ENCODE data around the gene PMIS2.
"Not testable (repeated sequence)": the region's sequence is repeated elsewhere in the genome, so short reads cannot be mapped to it uniquely, and the experiment has no call there.

Gene PMIS2

DNA sequence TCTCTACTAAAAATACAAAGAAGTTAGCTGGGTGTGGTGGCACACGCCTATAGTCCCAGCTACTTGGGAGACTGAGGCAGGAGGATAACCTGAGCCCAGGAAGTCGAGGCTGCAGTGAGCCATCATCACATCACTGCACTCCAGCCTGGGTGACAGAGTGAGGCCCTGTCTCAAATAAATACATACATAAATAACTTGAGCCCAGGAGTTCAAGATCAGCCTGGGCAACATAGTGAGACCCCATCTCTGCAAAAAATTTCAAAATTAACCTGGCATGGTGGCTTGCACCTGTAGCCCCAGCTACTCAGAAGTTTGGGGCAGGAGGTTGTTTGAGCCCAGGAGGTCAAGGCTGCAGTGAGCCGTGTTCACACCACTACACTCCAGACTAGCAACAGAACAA lies 9.1 kb downstream of the PMIS2 start:
- DNase-seq = not testable (repeated sequence)

DNA sequence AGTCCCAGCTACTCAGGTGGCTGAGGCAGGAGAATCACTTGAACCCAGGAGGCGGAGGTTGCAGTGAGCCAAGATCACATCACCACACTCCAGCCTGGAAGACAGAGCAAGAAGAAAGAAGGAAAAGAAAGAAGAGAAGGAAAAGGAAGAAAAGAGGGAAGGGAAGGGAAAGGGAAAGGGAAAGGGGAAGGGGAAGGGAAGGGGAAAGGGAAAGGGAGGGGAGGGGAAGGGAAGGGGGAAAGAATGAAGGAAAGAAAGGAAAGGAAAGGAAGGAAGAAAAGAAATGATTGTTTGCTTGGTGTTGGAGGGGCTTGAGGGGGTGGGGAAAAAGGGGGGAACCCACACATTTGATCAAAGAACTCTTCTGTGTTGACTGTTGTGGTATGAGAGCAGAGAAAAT lies 10.0 kb downstream of the PMIS2 start:
- no peak for DNase-seq

DNA sequence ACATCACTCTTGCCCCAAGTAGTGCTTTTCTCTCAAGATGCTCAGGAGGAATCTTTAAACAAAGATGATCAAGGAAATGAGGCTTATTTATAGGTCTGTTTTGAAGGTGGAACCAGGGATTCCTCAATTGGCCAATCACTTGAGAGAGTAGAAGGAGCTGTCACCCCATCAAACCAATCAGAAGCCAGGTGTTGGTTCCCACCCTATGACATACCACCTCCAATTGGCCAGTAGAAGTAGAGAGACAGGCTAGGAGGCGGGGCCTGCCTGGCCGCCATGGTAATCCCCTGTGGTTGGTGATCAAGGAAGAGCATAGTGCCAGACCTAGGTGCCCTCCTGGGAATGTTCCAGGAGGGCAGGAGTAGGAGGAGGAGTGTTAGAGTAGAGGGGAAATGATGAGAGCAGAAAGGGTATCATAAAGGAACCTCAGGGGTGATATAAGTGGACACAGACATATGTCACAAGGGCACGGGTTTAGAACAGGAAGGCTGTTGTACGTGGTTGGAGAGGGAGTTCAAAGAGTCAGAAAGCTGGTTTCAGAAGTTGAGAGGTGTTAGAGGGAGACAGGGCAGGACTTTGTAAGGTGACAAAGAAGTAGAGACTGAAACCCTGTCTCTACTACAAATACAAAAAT lies 10.5 kb downstream of the PMIS2 start:
- peak; percentile 6 for DNase-seq

DNA sequence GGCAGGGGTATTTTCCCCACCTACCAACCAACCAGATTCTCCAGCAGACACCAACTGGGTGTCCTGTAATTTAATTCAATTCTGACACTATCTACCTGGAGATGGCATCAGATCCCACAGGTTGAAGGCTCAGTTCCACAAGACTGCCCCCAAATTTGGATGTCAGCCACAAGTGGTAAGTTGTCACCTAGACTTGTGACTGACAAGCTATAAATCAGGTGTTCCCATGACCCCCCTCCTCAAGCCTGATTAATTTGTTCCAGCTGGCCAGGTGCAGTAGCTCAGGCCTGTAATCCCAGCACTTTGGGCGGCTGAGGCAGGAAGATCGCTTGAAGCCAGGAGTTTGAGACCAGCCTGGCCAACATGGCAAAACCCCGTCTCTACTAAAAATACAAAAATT lies 16.0 kb downstream of the PMIS2 start:
- DNase-seq = no peak

DNA sequence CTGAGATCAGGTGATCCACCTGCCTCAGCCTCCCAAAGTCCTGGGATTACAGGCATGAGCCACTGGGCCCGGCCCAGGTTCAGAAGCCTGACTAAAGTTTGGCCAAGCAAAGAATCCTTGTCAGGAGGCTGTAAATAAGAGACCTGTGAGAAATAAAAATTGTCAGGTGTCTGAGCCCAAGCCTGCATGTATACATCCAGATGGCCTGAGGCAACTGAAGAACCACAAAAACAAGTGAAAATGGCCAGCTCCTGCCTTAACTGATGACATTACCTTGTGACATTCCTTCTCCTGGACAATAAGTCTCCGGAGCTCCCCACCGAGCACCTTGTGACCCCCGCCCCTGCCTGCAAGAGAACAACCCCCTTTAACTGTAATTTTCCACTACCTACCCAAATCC lies 18.5 kb downstream of the PMIS2 start:
- not testable (repeated sequence) for DNase-seq

DNA sequence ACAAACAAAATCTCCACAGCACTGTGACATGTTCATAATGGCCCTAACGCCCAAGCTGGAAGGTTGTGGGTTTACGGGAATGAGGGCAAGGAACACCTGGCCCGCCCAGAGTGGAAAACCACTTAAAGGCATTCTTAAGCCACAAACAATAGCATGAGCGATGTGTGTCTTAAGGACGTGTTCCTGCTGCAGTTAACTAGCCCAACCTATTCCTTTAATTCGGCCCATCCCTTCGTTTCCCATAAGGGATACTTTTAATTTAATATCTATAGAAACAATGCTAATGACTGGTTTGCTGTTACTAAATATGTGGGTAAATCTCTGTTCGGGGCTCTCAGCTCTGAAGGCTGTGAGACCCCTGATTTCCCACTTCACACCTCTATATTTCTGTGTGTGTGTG lies 21.2 kb downstream of the PMIS2 start:
- not testable (repeated sequence) for DNase-seq

DNA sequence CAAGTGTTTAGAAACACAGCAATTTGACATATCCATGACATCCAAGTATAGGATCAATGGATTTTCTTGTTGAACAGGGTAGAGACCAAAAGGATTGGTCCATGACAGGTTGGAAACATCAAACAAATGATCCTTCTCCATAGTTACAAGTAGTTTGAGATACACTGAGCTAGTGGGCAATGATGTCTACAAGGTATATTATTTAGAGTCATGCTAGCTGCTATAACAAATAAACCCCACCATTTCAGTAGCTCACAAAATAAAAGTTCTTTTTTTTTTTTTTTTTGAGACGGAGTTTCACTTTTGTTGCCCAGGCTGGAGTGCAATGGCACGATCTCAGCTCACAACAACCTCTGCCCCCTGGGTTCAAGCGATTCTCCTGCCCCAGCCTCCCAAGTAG lies 21.7 kb downstream of the PMIS2 start:
- no peak for DNase-seq

DNA sequence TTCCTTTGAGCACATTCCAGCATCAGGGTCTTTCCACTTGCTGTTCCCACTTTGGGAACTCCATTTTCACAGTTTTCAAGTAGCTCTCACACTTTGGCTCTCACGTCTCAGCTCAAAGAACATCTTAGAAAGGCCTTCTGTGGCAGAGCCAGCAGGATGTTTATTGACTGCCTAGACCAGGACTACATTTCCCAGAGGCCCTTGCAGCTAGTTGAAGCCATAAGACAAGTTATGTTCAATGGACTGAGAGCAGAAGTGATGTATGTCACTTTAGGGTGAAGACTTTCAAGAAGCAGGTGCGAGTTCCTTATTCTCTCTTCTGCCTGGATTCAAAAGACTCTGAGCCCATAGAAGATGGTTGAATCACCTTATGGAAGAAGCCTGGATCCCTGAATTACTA lies 22.3 kb downstream of the PMIS2 start:
- no peak for DNase-seq

DNA sequence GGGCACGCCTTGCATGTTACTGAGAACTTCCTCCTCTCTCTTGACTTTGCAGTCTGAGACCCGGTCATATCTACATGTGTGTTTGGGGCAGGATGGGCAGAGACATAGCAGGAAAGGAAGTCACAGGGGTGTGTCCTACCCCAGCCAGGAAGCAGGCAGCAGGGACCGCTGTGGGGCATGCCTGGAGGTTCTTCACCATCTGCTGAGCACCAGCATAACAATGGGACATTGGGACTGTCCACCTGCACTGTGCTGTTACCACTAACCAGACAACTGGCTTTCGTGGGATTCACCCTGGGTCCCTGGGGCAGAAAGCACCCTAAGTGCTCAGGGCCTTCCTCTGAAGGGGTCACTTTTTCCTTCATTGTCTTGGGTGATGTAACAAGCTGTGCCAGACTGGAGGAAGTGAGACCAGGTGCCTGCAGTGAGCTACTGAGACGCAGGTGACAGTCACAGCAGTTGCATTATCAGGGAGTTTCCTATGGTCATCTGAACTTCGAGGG lies 23.9 kb downstream of the PMIS2 start:
- DNase-seq = no peak

DNA sequence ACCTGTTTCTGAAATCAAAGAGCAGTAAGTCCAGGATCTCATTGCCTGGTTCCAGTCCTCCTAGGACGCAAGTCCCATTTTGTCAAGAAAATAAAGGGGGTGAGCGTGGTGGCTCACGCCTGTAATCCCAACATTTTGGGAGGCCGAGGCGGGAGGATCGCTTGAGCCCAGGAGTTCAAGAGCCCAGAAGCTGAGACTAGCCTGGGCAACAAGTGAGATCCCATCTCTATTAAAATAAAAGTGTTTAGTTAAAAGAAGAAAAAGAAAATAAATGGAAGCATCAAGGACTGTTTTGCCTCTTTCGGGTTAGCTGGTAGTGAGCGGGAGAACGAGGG lies 26.2 kb downstream of the PMIS2 start:
- DNase-seq = no peak

DNA sequence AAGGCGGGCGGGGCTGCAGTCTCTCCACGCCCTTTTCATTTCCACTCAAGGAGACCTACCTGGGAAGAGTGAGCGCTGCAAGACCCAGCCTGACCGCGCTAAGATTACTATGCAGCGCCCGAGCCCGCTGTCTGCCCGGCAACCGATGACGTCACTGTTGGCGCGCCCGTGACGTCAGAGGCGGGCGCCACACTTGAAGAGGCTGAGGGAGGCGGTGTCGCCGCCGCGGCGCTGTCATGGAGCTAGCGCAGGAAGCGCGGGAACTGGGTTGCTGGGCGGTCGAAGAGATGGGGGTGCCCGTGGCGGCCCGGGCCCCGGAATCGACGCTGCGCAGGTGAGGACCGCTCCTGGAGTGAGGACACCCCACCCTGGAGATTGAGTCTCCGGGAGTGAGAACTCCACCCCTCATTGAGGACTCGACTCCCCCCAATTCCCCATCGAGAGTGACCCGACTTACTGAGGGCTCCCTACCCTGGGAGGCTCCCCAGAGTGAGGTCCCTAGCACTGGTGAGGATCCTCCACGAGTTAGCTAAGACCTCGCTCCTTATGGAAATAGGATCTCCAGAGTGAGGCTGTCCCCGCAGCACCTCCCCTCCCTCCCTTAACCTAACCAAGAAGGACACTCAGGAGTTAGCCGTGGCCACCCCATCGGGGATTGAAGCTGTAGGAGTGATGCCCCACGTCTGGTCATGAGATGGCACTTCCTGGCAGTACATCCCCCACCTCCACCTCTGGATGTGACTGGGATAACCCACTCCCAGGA lies 26.8 kb downstream of the PMIS2 start, which contains the start of gene HAUS5:
Gene HAUS5, plus strand, starts transcription at position 177 of the 763 bp plus-strand sequence. Its CDS starts 60 bp downstream, at position 237.
- DNase-seq = peak; percentile 91

DNA sequence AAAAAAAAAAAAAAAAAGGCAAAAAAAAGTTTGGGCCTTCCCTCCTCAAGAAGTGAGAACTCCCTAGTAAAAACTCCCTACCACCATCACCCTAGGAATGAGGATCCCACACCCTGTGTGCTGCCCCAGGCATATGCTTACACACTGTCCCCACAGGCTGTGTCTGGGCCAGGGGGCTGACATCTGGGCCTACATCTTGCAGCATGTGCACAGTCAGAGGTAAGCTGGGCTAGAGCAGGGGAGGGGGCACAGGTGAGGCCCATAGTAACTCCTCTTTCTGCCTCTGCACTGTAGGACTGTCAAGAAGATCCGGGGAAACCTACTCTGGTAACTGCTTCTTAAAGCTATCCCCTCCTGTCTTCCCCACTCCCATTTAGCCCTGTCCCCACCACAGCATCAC lies 27.6 kb downstream of the PMIS2 start:
- no peak for DNase-seq

DNA sequence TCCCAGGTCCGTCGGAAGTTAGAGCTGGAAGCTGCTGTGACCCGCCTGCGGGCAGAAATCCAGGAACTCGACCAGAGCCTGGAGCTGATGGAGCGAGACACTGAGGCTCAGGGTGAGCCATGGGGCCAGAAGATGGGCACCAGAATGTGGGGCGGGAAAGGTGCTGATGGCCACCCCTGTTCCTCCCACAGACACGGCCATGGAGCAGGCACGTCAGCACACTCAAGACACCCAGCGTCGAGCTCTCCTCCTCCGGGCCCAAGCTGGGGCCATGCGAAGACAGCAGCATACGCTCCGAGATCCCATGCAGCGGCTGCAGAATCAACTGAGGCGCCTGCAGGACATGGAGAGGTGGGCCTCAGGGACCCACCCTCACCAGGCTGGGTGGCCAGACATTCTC lies 29.1 kb downstream of the PMIS2 start:
- DNase-seq = no peak

DNA sequence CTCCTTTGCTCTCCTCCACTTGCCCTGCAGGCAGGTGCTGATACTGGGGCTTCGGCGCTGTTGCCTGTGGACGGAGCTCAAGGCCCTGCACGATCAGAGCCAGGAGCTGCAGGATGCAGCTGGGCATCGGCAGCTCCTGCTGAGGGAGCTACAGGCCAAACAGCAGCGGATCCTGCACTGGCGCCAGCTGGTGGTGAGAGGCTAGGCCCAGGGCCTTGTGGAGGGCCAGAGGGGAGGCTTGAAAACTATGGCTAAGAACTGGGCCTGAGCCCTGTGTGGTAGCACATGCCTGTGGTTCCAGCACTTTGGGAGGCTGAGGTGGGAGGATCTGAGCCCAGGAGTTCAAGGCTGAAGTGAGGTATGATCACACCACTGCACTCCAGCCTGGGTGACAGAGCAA lies 32.9 kb downstream of the PMIS2 start:
- DNase-seq = no peak

DNA sequence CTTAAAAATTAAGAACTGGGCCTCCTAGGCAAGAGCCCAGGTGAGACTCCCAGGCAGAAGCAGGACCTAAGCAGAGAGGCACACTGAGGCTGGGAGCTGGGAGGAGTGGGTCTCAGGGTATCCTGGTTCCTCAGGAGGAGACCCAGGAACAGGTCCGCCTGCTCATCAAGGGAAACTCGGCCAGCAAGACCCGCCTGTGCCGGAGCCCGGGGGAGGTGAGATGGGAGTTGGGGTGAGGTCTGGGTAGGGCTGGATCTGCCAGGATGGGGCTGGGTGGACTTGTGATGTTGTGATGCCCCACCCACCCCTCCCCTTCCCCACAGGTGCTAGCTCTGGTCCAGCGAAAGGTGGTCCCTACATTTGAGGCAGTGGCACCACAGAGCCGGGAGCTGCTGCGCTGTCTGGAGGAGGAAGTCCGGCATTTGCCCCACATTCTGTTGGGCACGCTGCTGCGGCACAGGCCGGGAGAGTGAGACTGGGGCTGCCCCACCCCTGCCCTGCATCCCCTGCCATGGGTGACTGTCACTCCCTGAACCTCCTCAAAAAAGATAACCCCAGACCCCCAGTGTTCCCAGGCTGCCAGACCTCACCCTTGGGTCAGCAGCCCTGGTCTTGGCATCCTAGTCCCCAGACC lies 33.4 kb downstream of the PMIS2 start:
- no peak for DNase-seq

DNA sequence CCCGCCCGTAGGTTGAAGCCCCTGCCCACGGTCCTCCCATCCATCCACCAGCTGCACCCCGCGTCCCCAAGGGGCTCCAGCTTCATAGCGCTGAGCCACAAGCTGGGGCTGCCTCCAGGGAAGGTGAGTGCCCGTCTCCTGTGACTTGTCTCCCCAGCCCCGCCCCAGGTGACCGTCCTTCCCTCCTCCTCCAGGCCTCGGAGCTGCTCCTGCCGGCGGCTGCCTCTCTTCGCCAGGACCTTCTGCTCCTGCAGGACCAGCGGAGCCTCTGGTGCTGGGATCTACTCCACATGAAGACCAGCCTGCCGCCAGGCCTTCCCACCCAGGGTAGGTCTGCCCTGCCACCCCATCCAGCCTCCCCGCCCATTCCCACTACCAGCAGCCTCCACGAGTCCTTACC lies 34.0 kb downstream of the PMIS2 start:
- no peak for DNase-seq

DNA sequence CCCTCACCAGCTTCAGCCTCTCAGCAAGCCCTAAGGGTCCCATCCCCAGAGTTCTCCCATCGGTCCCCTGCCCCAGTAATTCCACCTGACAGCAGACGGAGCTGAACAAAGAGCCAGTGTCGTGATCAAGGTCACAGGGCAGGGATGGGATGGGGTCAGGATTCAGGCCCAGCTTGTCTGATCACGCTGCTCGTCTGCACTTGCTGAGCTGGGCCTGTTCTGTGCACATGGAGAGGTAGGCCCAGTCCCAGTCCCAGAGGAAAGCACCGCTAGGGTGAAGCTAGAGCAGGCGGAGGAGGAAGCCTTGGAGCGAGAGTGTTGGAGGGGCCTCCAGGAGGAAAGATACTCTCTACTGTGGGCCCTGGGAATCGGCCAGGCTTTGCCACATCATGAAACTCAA lies 35.7 kb downstream of the PMIS2 start:
- no peak for DNase-seq

DNA sequence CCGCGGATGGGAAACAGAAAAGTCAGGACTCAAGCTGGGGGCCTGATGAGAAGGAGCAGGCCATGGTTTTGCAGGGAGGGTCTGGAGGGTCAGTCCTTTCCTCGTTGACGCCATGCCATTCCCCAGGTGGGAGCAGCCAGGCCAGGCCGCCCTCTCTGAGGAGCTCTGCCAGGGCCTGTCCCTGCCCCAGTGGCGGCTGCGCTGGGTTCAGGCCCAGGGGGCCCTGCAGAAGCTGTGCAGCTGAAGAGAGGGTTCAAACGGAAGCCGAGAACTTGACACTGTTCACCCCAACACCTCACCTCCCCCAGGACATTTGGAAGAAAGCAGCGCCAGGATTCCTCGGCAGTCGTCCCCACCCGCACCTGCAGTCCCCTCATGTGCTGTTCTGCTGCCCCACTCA lies 36.8 kb downstream of the PMIS2 start:
- no peak for DNase-seq

DNA sequence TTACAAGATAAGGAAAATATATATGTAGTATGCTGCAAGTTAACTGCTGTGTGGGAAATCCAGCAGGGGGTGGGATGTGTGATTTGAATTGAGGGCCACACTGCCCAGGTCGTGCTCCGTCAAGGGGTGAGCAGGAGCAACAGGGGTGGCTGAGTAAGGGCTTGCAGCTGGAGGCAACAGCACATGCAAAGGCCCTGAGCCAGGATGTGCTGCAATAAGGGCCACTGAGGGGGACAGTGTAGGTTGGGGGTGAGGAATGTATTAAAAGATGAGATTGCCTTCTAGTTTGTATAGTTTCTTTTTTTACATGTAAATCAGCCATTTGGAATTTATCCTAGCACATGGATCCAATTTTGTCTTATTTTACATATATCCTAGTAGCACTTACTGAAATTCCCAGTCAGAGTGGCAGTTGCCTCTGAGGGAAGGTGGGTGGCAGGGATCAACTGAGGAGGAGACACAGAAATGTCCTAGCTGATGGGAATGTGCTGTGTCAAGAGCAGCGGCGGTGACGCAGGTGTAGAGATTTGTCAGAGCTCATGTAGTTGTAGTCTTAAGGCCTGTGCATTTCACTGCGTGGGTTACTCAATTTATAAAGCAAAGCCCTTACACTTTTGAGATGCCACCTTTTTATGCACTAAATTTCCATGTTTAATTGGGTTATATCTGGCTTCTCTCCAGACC lies 37.5 kb downstream of the PMIS2 start:
- no peak for DNase-seq

DNA sequence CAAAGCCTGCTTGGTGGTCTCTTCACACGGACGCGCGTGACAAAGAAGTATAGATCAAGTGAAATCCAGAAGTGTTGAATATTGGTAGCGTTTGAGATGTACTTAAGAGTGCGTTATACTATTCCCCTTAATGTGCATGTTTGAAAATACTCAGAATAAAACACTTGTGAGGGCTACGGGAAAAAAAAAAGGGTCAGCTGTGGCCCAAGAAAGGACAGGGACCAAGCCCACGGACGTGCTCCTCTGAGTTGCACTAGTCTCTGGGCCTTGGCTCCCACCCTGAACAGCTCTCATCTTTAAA lies 42.2 kb downstream of the PMIS2 start:
- DNase-seq = no peak

DNA sequence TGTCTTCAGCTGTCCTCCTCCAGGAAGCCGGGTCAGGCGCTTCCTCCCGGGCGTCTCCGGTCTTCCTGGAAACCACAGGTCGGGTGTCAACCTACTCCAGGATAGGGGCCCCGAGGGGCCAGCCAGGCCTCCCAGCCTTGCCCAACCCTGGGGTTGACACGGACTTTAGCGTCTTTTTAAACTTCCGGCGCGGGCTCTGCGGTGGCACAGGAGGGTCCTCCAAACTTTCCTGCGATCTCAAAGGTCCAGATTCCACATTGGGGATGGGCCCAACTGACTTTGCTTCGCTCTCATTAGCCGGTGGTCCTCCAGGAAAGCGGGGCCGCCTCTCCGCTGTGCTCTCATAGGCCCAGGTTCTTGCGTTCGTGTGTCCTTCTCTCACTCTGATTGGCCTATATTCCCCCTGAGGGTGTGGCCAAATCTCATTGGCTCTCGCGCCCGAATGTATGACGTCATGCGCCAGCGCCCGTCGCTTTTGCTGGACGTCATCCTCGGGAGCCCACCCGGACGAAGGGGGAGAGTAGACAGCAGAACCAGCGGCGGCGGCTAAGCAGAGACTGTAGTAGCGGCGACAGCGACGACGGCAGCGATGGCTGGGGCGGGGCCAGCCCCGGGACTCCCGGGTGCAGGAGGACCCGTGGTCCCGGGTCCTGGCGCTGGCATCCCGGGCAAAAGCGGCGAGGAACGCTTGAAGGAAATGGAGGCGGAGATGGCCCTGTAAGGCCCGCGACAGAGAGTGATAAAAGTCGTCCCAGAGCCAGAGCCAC lies 42.8 kb downstream of the PMIS2 start, which contains the start of gene RBM42:
Gene RBM42, plus strand, starts transcription at position 472 of the 767 bp plus-strand sequence. Its CDS starts 118 bp downstream, at position 590.
- peak; percentile 100 for DNase-seq

DNA sequence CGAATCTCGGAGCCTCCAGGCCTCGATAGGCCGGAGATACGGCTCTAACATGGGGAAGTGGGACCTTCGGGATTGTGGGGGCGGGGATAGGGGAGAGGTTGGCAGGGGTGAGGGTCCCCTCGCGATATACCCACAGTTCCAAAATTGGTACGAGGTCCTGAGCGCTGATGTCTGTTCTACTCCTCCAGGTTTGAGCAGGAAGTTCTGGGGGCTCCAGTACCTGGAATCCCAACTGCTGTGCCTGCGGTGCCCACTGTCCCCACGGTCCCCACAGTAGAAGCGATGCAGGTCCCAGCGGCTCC lies 43.3 kb downstream of the PMIS2 start:
- no peak for DNase-seq

All from fibroblast of skin of right quadriceps (primary cell).